ENCODE data around the gene DPH6. TPM values are rescaled to one million over a fixed set of nuclear protein-coding genes. Genes with fewer than 3 reads are reported as not detected.
"Not testable (repeated sequence)": the region's sequence is repeated elsewhere in the genome, so short reads cannot be mapped to it uniquely, and the experiment has no call there.

DPH6 gene, protein sequence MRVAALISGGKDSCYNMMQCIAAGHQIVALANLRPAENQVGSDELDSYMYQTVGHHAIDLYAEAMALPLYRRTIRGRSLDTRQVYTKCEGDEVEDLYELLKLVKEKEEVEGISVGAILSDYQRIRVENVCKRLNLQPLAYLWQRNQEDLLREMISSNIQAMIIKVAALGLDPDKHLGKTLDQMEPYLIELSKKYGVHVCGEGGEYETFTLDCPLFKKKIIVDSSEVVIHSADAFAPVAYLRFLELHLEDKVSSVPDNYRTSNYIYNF
- 20.9 TPM for total RNA-seq

DNA sequence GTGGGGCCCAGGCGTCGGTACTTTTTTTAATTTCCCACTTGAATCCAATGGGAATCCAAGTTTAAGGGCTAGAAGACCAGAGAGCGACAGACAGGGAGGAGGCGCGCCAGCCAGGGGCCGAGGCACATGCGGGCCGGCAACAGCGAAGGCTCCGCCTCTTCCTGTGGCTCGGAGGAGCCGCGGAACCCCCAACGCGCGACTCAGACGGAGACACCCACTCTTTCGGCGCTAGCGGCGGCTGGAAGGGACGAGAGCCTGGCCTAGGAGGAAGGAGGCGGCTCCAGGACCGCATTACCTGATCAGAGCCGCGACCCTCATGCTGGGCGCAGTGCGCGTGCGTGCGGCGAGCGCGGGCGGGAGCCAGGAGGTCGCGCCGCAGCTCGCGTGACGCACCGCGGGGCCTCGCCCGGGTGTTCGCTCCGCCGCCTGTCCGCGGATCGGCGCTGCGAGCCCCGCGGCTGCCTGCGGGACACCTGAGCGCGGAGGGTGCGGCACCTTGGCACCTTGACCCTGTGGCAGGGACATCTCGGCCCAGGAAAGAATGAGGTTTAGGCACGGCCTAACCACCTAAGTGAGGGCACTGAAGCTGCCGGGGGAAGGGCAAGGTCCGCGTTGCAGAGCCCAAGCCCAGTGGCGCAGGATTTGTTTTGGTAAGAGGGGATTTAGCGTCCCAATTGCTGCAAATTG lies at the start of gene DPH6:
DPH6 (minus strand) TSS at position 342 of the 687 bp plus-strand sequence; CDS start at position 318, 24 bp downstream.
- peaks cover 4 to 22% (median 6%) of the 10 kb centered on the region in 3 donors for H3K4me1 ChIP-seq (ENCODE audit: control insufficient read depth in 3 of 3, insufficient read depth in 3 of 3, low read length in 3 of 3)
- peak within 1 kb of the TSS; percentile 91 to 95 (median 94) for H3K4me3 ChIP-seq (ENCODE audit: low read length in 3 of 3)
- H3K36me3 ChIP-seq (ENCODE audit: control insufficient read depth in 3 of 3, insufficient read depth in 3 of 3, low read length in 3 of 3) = peaks cover 0 to 2% (median 0%) of the 10 kb centered on the region in 3 donors
- H3K27me3 ChIP-seq (ENCODE audit: control insufficient read depth in 3 of 3, insufficient read depth in 3 of 3, low read length in 3 of 3) = no peaks in the 10 kb centered on the region
- peak within 1 kb of the TSS; percentile 96 for H3K27ac ChIP-seq (ENCODE audit: low read depth, low read length)
- H3K9me3 ChIP-seq (ENCODE audit: control insufficient read depth in 3 of 3, low read length in 3 of 3) = no peaks in the 10 kb centered on the region
- peak within 1 kb of the TSS; percentile 93 to 99 (median 98) for H3K9ac ChIP-seq (ENCODE audit: low read depth in 1 of 3, low read length in 3 of 3)

DNA sequence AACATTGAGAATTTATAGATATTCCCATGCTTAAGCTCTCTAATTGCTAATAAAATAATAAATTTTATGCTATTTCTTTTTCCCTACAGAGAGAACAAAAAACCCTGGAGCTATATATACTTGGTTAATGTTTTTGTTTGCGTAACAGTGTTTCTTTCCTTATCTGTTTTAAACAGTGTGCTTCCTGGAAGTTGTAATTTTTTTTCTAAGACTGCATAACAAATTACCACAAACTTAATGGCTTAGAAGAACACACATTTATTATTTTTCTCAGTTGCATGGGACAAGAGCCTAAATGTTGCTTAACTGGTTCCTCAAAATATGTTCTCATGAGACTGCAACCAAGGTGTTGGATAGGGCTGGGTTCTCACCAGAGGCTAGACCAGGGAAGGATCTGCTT lies 49.7 kb upstream of the DPH6 start:
- no peak overlapping the region for H3K27ac ChIP-seq (ENCODE audit: low read depth, low read length)
- H3K4me3 ChIP-seq (ENCODE audit: low read length in 3 of 3) = no peak overlapping the region
- H3K4me1 ChIP-seq (ENCODE audit: control insufficient read depth in 3 of 3, insufficient read depth in 3 of 3, low read length in 3 of 3) = no peaks in the 10 kb centered on the region
- no peaks in the 10 kb centered on the region for H3K9me3 ChIP-seq (ENCODE audit: control insufficient read depth in 3 of 3, low read length in 3 of 3)
- no peaks in the 10 kb centered on the region for H3K36me3 ChIP-seq (ENCODE audit: control insufficient read depth in 3 of 3, insufficient read depth in 3 of 3, low read length in 3 of 3)
- no peak overlapping the region for H3K9ac ChIP-seq (ENCODE audit: low read depth in 1 of 3, low read length in 3 of 3)
- no peaks in the 10 kb centered on the region for H3K27me3 ChIP-seq (ENCODE audit: control insufficient read depth in 3 of 3, insufficient read depth in 3 of 3, low read length in 3 of 3)

DNA sequence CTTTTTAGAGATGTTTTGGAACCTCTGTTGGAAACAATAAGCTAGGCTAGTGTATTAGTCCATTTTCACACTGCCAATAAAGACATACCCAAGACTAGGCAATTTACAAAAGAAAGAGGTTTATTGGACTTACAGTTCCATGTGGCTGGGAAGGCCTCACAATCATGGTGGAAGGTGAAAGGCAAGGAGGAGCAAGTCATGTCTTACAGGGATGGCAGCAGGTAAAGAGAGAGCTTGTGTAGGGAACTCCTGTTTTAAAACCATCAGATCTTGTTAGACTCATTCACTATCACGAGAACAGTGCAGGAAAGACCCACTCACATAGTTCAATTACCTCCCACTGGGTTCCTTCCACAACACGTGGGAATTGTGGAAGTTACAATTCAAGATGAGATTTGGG lies 46.0 kb upstream of the DPH6 start:
- H3K27me3 ChIP-seq (ENCODE audit: control insufficient read depth in 3 of 3, insufficient read depth in 3 of 3, low read length in 3 of 3); H3K4me1 ChIP-seq (ENCODE audit: control insufficient read depth in 3 of 3, insufficient read depth in 3 of 3, low read length in 3 of 3); H3K27ac ChIP-seq (ENCODE audit: low read depth, low read length); H3K9ac ChIP-seq (ENCODE audit: low read depth in 1 of 3, low read length in 3 of 3); H3K9me3 ChIP-seq (ENCODE audit: control insufficient read depth in 3 of 3, low read length in 3 of 3); H3K36me3 ChIP-seq (ENCODE audit: control insufficient read depth in 3 of 3, insufficient read depth in 3 of 3, low read length in 3 of 3); H3K4me3 ChIP-seq (ENCODE audit: low read length in 3 of 3): not testable (repeated sequence)

DNA sequence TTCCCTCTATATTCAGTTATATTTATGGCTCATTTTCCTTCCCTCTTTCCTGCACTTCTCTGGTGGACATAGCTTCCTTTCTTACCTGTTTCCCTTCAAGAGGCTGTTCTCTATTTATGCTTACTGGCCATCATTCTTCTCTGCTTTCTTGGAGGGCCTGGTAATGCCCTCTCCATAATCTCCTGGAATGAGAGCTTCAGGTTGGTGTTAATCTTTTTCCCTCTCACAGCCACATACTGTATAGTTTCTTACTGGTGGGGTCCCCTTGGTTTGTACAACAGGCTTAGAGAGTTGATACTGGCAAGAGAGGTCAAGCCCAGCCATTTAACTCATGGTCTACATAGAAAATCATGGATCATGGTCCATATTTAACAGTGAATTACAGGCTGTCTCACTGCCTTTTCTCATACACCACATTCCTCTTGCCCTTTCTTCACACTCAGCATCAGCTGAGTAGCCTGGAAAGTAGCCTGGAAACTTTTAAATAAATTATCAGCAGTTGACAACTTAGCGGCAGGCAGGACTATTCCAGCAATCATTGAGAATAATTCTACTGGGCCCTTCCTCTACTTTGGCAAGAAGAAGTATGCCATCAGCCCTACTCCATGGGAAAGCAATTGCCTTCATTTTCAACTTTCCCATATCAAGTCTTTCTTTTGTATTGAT lies 38.0 kb upstream of the DPH6 start:
- Histone ChIP-seq H3K27me3 (ENCODE audit: control insufficient read depth in 3 of 3, insufficient read depth in 3 of 3, low read length in 3 of 3) (no peaks in the 10 kb centered on the region), H3K9me3 (ENCODE audit: control insufficient read depth in 3 of 3, low read length in 3 of 3) (no peaks in the 10 kb centered on the region), H3K4me3 (ENCODE audit: low read length in 3 of 3) (no peak overlapping the region), H3K4me1 (ENCODE audit: control insufficient read depth in 3 of 3, insufficient read depth in 3 of 3, low read length in 3 of 3) (no peaks in the 10 kb centered on the region), H3K9ac (ENCODE audit: low read depth in 1 of 3, low read length in 3 of 3) (no peak overlapping the region), H3K36me3 (ENCODE audit: control insufficient read depth in 3 of 3, insufficient read depth in 3 of 3, low read length in 3 of 3) (no peaks in the 10 kb centered on the region), H3K27ac (ENCODE audit: low read depth, low read length) (no peak overlapping the region)

DNA sequence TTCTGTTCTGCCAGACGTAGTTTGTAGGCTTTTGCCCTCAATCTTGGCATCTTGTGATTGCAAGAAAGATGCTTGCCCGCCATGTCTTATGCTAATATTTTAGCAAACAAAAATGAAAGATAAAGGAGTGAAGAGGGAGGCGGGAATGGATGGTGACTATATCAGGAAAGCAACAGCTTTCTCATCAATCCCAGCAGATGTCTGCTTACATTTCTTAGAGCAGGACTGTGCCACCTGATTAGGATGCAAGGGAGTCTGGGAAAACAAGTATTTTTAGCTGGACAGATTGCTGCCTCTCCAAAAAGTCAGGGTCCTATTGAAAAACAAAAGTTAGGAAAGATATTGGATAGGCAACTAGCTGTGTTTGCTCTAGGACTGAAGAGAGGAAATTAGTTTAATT lies 34.6 kb upstream of the DPH6 start:
- no peak overlapping the region for H3K27ac ChIP-seq (ENCODE audit: low read depth, low read length)
- H3K4me1 ChIP-seq (ENCODE audit: control insufficient read depth in 3 of 3, insufficient read depth in 3 of 3, low read length in 3 of 3) = no peaks in the 10 kb centered on the region

DNA sequence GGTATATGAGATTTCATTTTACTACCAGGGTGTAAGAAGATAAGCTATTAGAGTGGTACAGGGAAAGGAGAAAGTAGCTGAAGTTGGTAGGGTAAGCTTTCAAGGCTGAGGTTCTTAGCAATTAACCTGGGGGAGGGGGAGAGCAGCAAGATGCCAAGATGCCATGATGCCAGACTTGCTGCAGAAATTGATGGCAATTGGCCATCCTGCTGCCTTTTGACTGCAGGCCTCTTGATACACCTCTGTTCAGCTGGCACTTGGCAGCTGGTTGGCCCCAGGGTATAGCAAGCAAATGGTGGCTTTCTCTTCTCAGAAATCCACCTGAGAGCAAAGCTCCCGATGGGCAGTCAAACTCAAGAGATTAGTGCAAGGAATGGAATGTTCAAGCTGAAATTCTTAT lies 21.4 kb upstream of the DPH6 start:
- H3K27me3 ChIP-seq (ENCODE audit: control insufficient read depth in 3 of 3, insufficient read depth in 3 of 3, low read length in 3 of 3) = no peaks in the 10 kb centered on the region
- H3K4me3 ChIP-seq (ENCODE audit: low read length in 3 of 3) = no peak overlapping the region
- no peak overlapping the region for H3K9ac ChIP-seq (ENCODE audit: low read depth in 1 of 3, low read length in 3 of 3)
- H3K4me1 ChIP-seq (ENCODE audit: control insufficient read depth in 3 of 3, insufficient read depth in 3 of 3, low read length in 3 of 3) = no peaks in the 10 kb centered on the region
- H3K27ac ChIP-seq (ENCODE audit: low read depth, low read length) = no peak overlapping the region
- no peaks in the 10 kb centered on the region for H3K9me3 ChIP-seq (ENCODE audit: control insufficient read depth in 3 of 3, low read length in 3 of 3)
- H3K36me3 ChIP-seq (ENCODE audit: control insufficient read depth in 3 of 3, insufficient read depth in 3 of 3, low read length in 3 of 3) = no peaks in the 10 kb centered on the region

More for the DNA sequence above, 34.6 kb upstream of the DPH6 start:
- Histone ChIP-seq H3K9ac (ENCODE audit: low read depth in 1 of 3, low read length in 3 of 3) (no peak overlapping the region), H3K36me3 (ENCODE audit: control insufficient read depth in 3 of 3, insufficient read depth in 3 of 3, low read length in 3 of 3) (no peaks in the 10 kb centered on the region), H3K9me3 (ENCODE audit: control insufficient read depth in 3 of 3, low read length in 3 of 3) (no peaks in the 10 kb centered on the region), H3K27me3 (ENCODE audit: control insufficient read depth in 3 of 3, insufficient read depth in 3 of 3, low read length in 3 of 3) (no peaks in the 10 kb centered on the region), H3K4me3 (ENCODE audit: low read length in 3 of 3) (no peak overlapping the region)

DNA sequence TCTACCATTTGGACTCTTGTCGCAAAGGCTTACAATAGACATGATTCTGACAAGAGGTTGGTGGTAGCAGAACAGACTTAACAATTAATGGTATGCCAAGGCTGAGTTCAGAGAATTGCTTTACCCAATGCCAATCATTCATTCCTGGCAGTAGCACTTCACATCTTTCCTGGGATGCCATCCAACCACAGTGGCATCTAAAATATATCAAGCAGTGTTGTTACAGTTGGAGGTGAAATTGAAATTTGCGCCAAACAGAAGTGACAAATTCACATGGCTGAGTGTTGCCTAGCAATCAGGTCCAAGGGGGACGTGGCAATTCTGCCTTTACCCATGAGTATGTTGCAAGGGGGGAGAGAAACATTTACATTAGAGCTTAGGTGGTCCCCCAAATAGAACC lies 21.0 kb upstream of the DPH6 start:
- no peaks in the 10 kb centered on the region for H3K4me1 ChIP-seq (ENCODE audit: control insufficient read depth in 3 of 3, insufficient read depth in 3 of 3, low read length in 3 of 3)
- H3K9ac ChIP-seq (ENCODE audit: low read depth in 1 of 3, low read length in 3 of 3) = no peak overlapping the region
- H3K27ac ChIP-seq (ENCODE audit: low read depth, low read length) = no peak overlapping the region
- no peaks in the 10 kb centered on the region for H3K36me3 ChIP-seq (ENCODE audit: control insufficient read depth in 3 of 3, insufficient read depth in 3 of 3, low read length in 3 of 3)
- H3K4me3 ChIP-seq (ENCODE audit: low read length in 3 of 3) = no peak overlapping the region
- no peaks in the 10 kb centered on the region for H3K27me3 ChIP-seq (ENCODE audit: control insufficient read depth in 3 of 3, insufficient read depth in 3 of 3, low read length in 3 of 3)
- no peaks in the 10 kb centered on the region for H3K9me3 ChIP-seq (ENCODE audit: control insufficient read depth in 3 of 3, low read length in 3 of 3)

DNA sequence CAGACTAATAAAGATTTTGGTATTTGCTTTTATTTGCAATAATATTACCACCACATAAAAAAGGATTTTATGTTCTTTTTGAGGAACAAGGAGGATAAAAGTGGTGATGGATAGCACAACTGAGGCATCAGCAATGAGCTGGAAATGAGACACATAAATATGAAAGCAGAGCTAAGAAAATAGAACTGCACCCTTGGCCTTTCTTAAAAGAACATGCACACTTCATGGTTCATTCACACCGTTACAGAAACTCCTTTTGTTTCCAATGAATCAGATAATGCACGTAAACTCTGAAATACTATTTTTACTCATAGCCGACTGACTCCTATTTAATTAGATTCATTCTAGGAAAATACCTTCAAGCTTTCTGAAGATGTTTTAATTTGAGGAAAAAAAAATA lies 19.9 kb upstream of the DPH6 start:
- Histone ChIP-seq H3K36me3 (ENCODE audit: control insufficient read depth in 3 of 3, insufficient read depth in 3 of 3, low read length in 3 of 3) (no peaks in the 10 kb centered on the region), H3K9me3 (ENCODE audit: control insufficient read depth in 3 of 3, low read length in 3 of 3) (no peaks in the 10 kb centered on the region), H3K4me1 (ENCODE audit: control insufficient read depth in 3 of 3, insufficient read depth in 3 of 3, low read length in 3 of 3) (no peaks in the 10 kb centered on the region), H3K9ac (ENCODE audit: low read depth in 1 of 3, low read length in 3 of 3) (no peak overlapping the region), H3K27me3 (ENCODE audit: control insufficient read depth in 3 of 3, insufficient read depth in 3 of 3, low read length in 3 of 3) (no peaks in the 10 kb centered on the region), H3K4me3 (ENCODE audit: low read length in 3 of 3) (no peak overlapping the region), H3K27ac (ENCODE audit: low read depth, low read length) (no peak overlapping the region)

DNA sequence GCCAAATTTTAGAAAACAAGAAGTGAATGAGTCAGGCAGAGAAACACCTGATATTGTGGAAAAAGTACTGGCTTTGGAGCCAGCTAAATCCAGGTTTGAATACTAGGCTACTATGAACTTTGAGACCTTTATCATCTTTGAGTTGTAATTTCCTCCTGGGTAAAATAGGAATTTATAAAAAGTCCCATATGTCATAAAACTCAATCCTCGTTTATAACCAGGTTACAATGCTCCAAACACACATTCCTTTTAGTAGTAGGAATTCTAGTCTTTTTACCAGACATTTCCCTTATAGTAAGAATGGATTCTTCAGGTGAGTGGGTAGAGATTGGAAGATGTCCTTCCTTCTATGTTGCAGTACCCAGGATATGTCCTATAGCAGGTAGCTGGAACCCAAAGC lies 16.7 kb upstream of the DPH6 start:
- no peak overlapping the region for H3K27ac ChIP-seq (ENCODE audit: low read depth, low read length)

DNA sequence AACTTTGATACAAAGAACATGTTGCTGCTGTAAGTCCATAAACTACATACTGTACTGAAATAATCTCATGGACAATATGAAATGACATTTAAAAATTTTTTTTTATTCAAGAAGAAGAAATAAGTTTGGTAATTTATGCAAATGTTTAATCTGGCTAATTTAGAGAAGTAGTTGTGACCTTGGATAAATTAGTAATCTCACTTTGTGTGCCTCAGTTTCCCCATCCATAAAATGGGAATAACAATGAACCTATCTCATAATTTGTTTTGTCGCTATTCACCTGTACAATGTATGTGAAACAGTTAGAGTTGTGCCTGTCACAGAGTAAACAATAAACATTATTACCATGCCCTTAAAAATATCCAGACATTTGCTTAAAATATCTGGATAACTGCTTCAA lies 15.3 kb upstream of the DPH6 start:
- H3K9ac ChIP-seq (ENCODE audit: low read depth in 1 of 3, low read length in 3 of 3) = no peak overlapping the region
- H3K4me3 ChIP-seq (ENCODE audit: low read length in 3 of 3) = no peak overlapping the region
- H3K4me1 ChIP-seq (ENCODE audit: control insufficient read depth in 3 of 3, insufficient read depth in 3 of 3, low read length in 3 of 3) = no peaks in the 10 kb centered on the region
- no peak overlapping the region for H3K27ac ChIP-seq (ENCODE audit: low read depth, low read length)
- H3K9me3 ChIP-seq (ENCODE audit: control insufficient read depth in 3 of 3, low read length in 3 of 3) = no peaks in the 10 kb centered on the region
- H3K27me3 ChIP-seq (ENCODE audit: control insufficient read depth in 3 of 3, insufficient read depth in 3 of 3, low read length in 3 of 3) = no peaks in the 10 kb centered on the region
- no peaks in the 10 kb centered on the region for H3K36me3 ChIP-seq (ENCODE audit: control insufficient read depth in 3 of 3, insufficient read depth in 3 of 3, low read length in 3 of 3)

More for the DNA sequence above, 16.7 kb upstream of the DPH6 start:
- Histone ChIP-seq H3K9me3 (ENCODE audit: control insufficient read depth in 3 of 3, low read length in 3 of 3) (no peaks in the 10 kb centered on the region), H3K36me3 (ENCODE audit: control insufficient read depth in 3 of 3, insufficient read depth in 3 of 3, low read length in 3 of 3) (no peaks in the 10 kb centered on the region), H3K4me3 (ENCODE audit: low read length in 3 of 3) (no peak overlapping the region), H3K4me1 (ENCODE audit: control insufficient read depth in 3 of 3, insufficient read depth in 3 of 3, low read length in 3 of 3) (no peaks in the 10 kb centered on the region), H3K9ac (ENCODE audit: low read depth in 1 of 3, low read length in 3 of 3) (no peak overlapping the region), H3K27me3 (ENCODE audit: control insufficient read depth in 3 of 3, insufficient read depth in 3 of 3, low read length in 3 of 3) (no peaks in the 10 kb centered on the region)
